ENCODE data around the gene PHACTR1. TPM values are rescaled to one million over a fixed set of nuclear protein-coding genes. Genes with fewer than 3 reads are reported as not detected.

The PHACTR1 gene
- polyA plus RNA-seq, 1 of the 3 experiments (the other 2 are of a cell fraction) = 0.12 TPM

- WGBS (ENCODE audit: low lambda C conversion rate) = 33% methylated on average over 2 of the region's 2 CpGs
- Histone ChIP-seq H3K9me3 (no peaks in the 10 kb centered on the region), H3K4me1 (ENCODE audit: control insufficient read depth in 1 of 2, insufficient read depth in 2 of 2, low read depth in 1 of 2, low read length in 1 of 2) (no peaks in the 10 kb centered on the region; a peak in 1 of 4 replicates), H3K27me3 (ENCODE audit: insufficient read depth) (no peaks in the 10 kb centered on the region), H3K79me2 (ENCODE audit: insufficient read depth) (no peaks in the 10 kb centered on the region), H2AFZ (ENCODE audit: low read depth) (no peak overlapping the region), H3F3A (replicated peaks; ENCODE audit: insufficient read depth) (no peaks in the 10 kb centered on the region), H3K4me3 (ENCODE audit: low read depth in 2 of 2, low read length in 1 of 2) (no peak overlapping the region), H3K36me3 (replicated peaks in 1 of 2; ENCODE audit: control insufficient read depth in 1 of 2, insufficient read depth in 2 of 2, low read length in 1 of 2) (no peaks in the 10 kb centered on the region), H3K27ac (ENCODE audit: low read depth in 2 of 2, low read length in 1 of 2) (no peak overlapping the region), H3K9me2 (no peaks in the 10 kb centered on the region), H3K9ac (no peak overlapping the region), H3K4me2 (no peak overlapping the region), H4K20me1 (ENCODE audit: insufficient read depth) (no peaks in the 10 kb centered on the region)
- POLR2A ChIA-PET = interaction anchor here (1.2 kb wide), 1 partner anchor 283 kb away, joined by 3 read pairs; the partner anchor contains the start of gene TBC1D7
- CTCF ChIA-PET = interaction anchor here (1.5 kb wide), 1 partner anchor 15 kb away, joined by 4 read pairs; no protein-coding TSS in a partner anchor
- DNase-seq = no peak
- TF ChIP-seq YY1 (IDR thresholded peaks at IDR 0.05; ENCODE audit: low read depth) = no peak
- TF ChIP-seq MXI1 (IDR thresholded peaks at IDR 0.05; ENCODE audit: low read depth, low read length) = no peak
- TF ChIP-seq RFX5 (IDR thresholded peaks at IDR 0.05; ENCODE audit: low read length) = no peak
- no peak for TF ChIP-seq FOXJ3 (CRISPR knock-in tag; IDR thresholded peaks at IDR 0.05)
- TF ChIP-seq GATA2 (CRISPR knock-in tag; IDR thresholded peaks at IDR 0.05) = no peak
- TF ChIP-seq CHD2 (IDR thresholded peaks at IDR 0.05; ENCODE audit: low read length, partially characterized antibody) = no peak
- TF ChIP-seq TEAD4 (IDR thresholded peaks at IDR 0.05; ENCODE audit: borderline replicate concordance, insufficient read depth) = no peak
- TF ChIP-seq FOSL2 (IDR thresholded peaks at IDR 0.05; ENCODE audit: borderline replicate concordance, low read depth) = no peak
- TF ChIP-seq USF2 (IDR thresholded peaks at IDR 0.05; ENCODE audit: borderline replicate concordance, low read depth, low read length) = no peak
- TF ChIP-seq NFIC (IDR thresholded peaks at IDR 0.05; ENCODE audit: borderline replicate concordance) = no peak
- TF ChIP-seq TCF12 (IDR thresholded peaks at IDR 0.05) = no peak
- TF ChIP-seq IRF3 (IDR thresholded peaks at IDR 0.05; ENCODE audit: low read depth, low read length) = no peak
- TF ChIP-seq MEF2A (IDR thresholded peaks at IDR 0.05; ENCODE audit: borderline replicate concordance, low read depth) = no peak
These were observed 329.1 kb downstream of the PHACTR1 start for GRCh38 chr6:13045676-13046075.

GRCh38 chr6:13046084-13046483, 329.5 kb downstream of the PHACTR1 start:
- Histone ChIP-seq H3F3A (replicated peaks; ENCODE audit: insufficient read depth) (no peaks in the 10 kb centered on the region), H2AFZ (ENCODE audit: low read depth) (no peak overlapping the region), H3K9ac (no peak overlapping the region), H3K36me3 (replicated peaks in 1 of 2; ENCODE audit: control insufficient read depth in 1 of 2, insufficient read depth in 2 of 2, low read length in 1 of 2) (no peaks in the 10 kb centered on the region), H3K4me2 (no peak overlapping the region), H3K27ac (ENCODE audit: low read depth in 2 of 2, low read length in 1 of 2) (no peak overlapping the region), H3K9me2 (no peaks in the 10 kb centered on the region), H3K9me3 (no peaks in the 10 kb centered on the region), H3K4me1 (ENCODE audit: control insufficient read depth in 1 of 2, insufficient read depth in 2 of 2, low read depth in 1 of 2, low read length in 1 of 2) (no peaks in the 10 kb centered on the region; a peak in 1 of 4 replicates), H3K27me3 (ENCODE audit: insufficient read depth) (no peaks in the 10 kb centered on the region), H3K4me3 (ENCODE audit: low read depth in 2 of 2, low read length in 1 of 2) (no peak overlapping the region), H3K79me2 (ENCODE audit: insufficient read depth) (no peaks in the 10 kb centered on the region), H4K20me1 (ENCODE audit: insufficient read depth) (no peaks in the 10 kb centered on the region)
- ChIA-PET POLR2A (no interaction called here), CTCF (no interaction called here)
- TF ChIP-seq RFX5 (IDR thresholded peaks at IDR 0.05; ENCODE audit: low read length) = no peak
- TF ChIP-seq FOSL2 (IDR thresholded peaks at IDR 0.05; ENCODE audit: borderline replicate concordance, low read depth) = no peak
- TF ChIP-seq MAX (IDR thresholded peaks at IDR 0.05; ENCODE audit: low read depth) = no peak
- no peak for TF ChIP-seq FOXM1 (IDR thresholded peaks at IDR 0.05; ENCODE audit: low read depth)
- no peak for TF ChIP-seq EP300 (IDR thresholded peaks at IDR 0.05; ENCODE audit: borderline replicate concordance in 1 of 2, low read depth in 1 of 2, low read length in 1 of 2)
- no peak for TF ChIP-seq CHD2 (IDR thresholded peaks at IDR 0.05; ENCODE audit: low read length, partially characterized antibody)
- no peak for DNase-seq
- WGBS (ENCODE audit: low lambda C conversion rate) = 39% methylated on average over 4 of the region's 4 CpGs

All from SK-N-SH (cell line).